HG02870 (cell line): ENCODE data around the gene BCL2.
A peak's percentile ranks its signal among the peaks of the same experiment; 100 is the strongest.

Experiments used
- ATAC-seq: cut with Tn5 transposase; IDR thresholded peaks from one replicate; pipeline ENCODE4 v1.9.1; 2021; ENCODE audit warnings: mild to moderate bottlenecking, moderate library complexity; ENCODE audit not compliant: unreplicated experiment

The BCL2 gene

GRCh38 chr18:63187223-63187574, 132.4 kb downstream of the BCL2 start:
- no peak for ATAC-seq

GRCh38 chr18:63186520-63187222, 132.9 kb downstream of the BCL2 start:
- ATAC-seq: no peak

- no peak for ATAC-seq
These were observed 133.6 kb downstream of the BCL2 start for GRCh38 chr18:63185984-63186383.

GRCh38 chr18:63183952-63184770, 135.4 kb downstream of the BCL2 start:
- ATAC-seq: no peak

- no peak for ATAC-seq
These were observed 136.2 kb downstream of the BCL2 start for GRCh38 chr18:63183378-63183777.

GRCh38 chr18:63182861-63183260, 136.7 kb downstream of the BCL2 start:
- no peak for ATAC-seq

GRCh38 chr18:63182310-63182772, 137.2 kb downstream of the BCL2 start:
- no peak for ATAC-seq

GRCh38 chr18:63181706-63182309, 137.8 kb downstream of the BCL2 start:
- no peak for ATAC-seq

GRCh38 chr18:63180971-63181376, 138.6 kb downstream of the BCL2 start:
- ATAC-seq: peak; percentile 57

GRCh38 chr18:63180321-63180720, 139.2 kb downstream of the BCL2 start:
- ATAC-seq: no peak

- ATAC-seq: no peak
These were observed 140.1 kb downstream of the BCL2 start for GRCh38 chr18:63179422-63179821.

- ATAC-seq: no peak
These were observed 140.6 kb downstream of the BCL2 start for GRCh38 chr18:63178971-63179370.

GRCh38 chr18:63177919-63178821, 141.4 kb downstream of the BCL2 start:
- ATAC-seq: no peak

GRCh38 chr18:63177259-63177658, 142.3 kb downstream of the BCL2 start:
- no peak for ATAC-seq

GRCh38 chr18:63175264-63175663, 144.3 kb downstream of the BCL2 start:
- peak; percentile 76 for ATAC-seq

GRCh38 chr18:63173983-63174382, 145.6 kb downstream of the BCL2 start:
- no peak for ATAC-seq

GRCh38 chr18:63169853-63170252, 149.7 kb downstream of the BCL2 start:
- no peak for ATAC-seq

- ATAC-seq: no peak
These were observed 151.3 kb downstream of the BCL2 start for GRCh38 chr18:63168287-63168686.

GRCh38 chr18:63166142-63166541, 153.4 kb downstream of the BCL2 start:
- ATAC-seq: no peak

- no peak for ATAC-seq
These were observed 155.2 kb downstream of the BCL2 start for GRCh38 chr18:63164396-63164795.
